Tongue (tissue), 2 donors: ENCODE measurements around the gene TMEM151B. TPM values are rescaled to one million over a fixed set of nuclear protein-coding genes. Genes with fewer than 3 reads are reported as not detected.
A peak's percentile ranks its signal among the peaks of the same experiment; 100 is the strongest.
"Not testable (repeated sequence)": the region's sequence is repeated elsewhere in the genome, so short reads cannot be mapped to it uniquely, and the experiment has no call there.

Experiments used
- DNase-seq: peaks from one replicate; pipeline ENCODE4 v3.0.0-alpha.2; 2015
- total RNA-seq: library from RNA; depleted of rRNA; stranded (reverse); fragments of >200 nt; gene quantifications from one replicate; pipeline ENCODE4 v1.2.3, GENCODE V29; 2014

Gene TMEM151B
- total RNA-seq, 1 donor from 2014 or later = under 0.01 TPM

DNA sequence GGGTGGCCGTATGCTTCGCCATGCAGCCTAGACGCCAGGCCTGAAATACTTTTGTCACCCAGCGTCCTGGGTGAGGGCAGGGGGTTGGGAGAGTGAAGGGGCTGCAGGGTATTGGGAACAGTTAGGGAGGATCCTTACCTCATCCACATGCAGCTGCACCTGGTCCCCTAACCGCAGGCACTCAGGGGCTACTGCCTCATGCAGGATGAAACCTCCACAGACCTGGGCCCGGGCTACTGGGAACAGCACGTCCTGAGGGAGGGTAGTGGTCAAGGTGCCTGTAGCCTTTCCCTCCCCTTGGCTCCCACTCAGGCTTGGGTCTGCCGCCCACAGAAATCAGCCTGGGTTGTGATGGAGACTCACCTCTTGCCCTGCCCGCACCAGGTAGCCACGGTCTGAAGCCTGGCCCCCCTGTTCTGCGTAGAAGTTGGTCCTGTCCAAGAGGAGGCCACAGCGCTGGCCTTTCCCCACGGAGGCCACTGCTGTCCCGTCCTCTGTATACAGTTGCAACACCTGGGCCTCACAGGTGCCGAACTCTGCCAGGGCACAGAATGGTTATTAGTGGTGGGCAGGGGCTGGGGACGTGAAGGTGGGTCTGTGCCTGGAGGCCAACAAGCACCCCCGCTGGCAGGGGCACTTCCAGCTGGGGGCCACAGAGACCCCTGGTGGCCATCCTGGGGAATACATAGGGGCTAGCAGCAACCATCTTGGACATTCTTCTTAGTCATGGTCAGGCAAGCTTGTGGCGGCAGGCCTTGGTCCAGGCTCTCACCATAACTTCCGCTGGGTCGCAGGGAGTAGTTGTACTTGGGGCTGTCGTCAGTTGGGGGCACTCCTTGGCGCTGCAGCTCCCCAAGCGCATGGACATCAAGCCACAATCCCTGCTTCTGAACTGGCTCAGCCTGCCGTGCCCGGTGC lies 34.3 kb downstream of the TMEM151B start:
- DNase-seq = peak; percentile 18

DNA sequence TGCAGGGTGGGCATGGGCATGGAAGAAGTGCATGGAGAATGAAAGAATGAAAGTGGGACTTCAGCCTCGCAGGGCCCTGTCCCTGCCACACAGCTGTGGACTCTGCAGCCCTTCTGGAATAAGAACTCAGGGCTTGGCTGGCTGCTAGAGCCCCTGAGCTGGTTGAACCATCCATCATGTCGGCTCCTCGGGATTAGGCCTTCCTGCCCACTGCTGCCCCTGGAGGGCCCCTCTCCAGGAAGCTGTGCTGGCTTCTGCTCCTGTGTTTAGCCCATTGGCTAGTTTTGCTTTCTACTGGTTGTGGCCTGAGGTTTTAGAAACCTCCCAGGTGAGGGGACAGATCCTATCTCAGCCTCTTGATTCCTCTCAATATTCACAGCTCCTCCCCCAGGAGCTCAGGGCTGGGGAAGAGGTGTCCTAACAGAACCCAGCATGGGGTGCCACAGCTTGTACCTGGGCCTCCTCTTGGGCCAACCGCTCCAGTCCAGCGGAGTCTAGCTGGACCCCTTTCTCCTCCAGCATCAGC lies 35.0 kb downstream of the TMEM151B start:
- DNase-seq = no peak

DNA sequence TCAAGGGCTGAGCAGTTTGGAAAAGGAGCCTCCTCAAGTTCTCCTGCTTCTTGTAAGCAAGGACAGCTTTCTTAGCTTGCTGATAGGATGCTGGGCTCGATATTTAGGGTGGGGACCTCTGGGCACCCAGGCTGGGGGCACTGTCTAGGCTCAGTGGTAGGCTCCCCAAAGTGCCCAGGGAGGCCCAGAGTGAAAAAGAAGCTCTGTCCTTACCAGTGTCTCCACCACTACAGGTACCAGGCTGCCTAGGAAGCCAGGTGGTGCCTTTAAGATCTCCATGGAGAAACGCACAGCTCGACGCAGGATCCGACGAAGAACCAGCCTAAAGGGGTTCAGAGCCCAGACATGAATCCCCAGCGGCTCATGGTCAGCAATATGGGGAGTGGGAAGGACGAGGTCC lies 36.5 kb downstream of the TMEM151B start:
- no peak for DNase-seq

DNA sequence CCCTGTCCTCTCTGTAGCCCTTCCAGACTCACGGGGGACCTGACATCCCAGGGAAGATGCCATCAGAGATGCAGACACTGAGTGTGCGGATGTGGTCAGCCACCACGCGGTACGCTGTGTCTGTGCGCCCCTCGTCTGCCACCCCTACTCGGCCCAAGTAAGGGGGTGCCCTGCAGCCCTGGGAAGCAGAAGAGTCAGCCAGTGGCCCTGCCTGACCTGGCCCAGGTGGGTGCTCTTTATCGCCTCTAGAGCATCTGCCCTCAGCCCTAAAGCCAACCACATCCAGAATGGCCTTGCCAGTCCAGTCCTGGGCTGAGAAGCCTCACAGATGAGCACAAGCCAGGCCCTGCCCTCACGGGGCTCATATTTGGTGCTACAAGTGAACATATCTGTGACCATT lies 37.0 kb downstream of the TMEM151B start:
- DNase-seq = no peak

GRCh38 chr6:44309092-44309491 lies 38.8 kb downstream of the TMEM151B start:
- no peak for DNase-seq

GRCh38 chr6:44309631-44310030 lies 39.4 kb downstream of the TMEM151B start:
- no peak for DNase-seq

- DNase-seq = no peak
Measured at GRCh38 chr6:44310241-44310640, 40.0 kb downstream of the TMEM151B start.

DNA sequence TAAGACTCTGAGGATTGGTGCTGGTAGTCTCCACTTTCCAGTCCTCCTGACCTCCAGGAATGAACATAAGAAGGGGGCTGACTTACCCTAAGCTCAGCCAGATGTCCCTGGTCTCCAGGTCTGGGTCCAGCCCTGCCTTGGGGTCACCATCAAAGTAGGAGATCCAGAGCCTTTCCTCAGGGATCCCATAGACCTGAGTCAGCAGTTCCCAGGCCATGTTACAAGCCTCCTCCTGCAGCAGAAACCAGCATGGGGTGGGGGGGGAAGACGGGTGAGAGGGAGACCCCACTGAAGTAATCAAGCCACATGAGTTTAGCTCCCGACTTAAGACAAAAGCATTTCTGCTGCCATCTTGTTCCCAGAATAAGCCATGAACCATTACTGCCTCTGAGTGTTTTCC lies 41.1 kb downstream of the TMEM151B start:
- no peak for DNase-seq

GRCh38 chr6:44311767-44312166 lies 41.5 kb downstream of the TMEM151B start:
- no peak for DNase-seq

GRCh38 chr6:44312901-44313788 lies 42.9 kb downstream of the TMEM151B start, which contains the start of gene AARS2:
Gene AARS2 (minus strand): TSS chr6:44313347. CDS start chr6:44313323, 24 bp downstream.
- DNase-seq = peak; percentile 94

DNA sequence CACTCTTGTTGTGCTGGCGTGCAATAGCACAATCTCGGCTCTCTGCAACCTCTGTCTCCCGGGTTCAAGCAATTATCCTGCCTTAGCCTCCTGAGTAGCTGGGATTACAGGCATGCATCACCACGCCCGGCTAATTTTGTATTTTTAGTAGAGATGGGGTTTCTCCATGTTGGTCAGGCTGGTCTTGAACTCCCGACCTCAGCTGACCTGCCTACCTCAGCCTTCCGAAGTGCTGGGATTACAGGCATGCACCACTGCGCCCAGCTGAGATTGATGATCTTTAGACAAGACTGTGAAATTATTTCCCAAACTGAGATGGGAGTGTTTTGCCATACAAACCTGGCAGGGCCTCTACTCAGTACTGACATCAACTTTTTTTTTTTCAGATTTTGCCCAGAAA lies 44.4 kb downstream of the TMEM151B start:
- not testable (repeated sequence) for DNase-seq

DNA sequence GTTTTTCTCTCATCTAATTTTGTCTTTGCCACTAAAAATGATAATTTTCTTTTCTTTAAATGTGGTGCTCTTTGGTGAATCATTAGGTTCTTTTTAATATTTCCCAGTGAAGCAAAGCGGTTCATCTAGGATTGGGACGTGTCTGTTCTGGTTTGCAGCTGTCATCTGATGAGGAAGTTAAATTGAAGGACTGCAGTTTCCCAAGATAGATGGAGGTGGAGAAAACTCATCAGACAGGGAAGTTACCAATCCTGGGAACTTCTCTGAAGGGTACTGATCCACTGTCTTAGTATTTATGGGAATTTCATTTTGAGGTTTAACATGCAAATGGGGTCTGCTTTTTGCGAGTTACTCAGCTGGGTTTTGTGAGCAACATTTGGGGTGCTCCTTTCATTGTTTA lies 45.3 kb downstream of the TMEM151B start:
- DNase-seq = no peak

GRCh38 chr6:44315951-44316350 lies 45.7 kb downstream of the TMEM151B start:
- no peak for DNase-seq

GRCh38 chr6:44316481-44316880 lies 46.2 kb downstream of the TMEM151B start:
- DNase-seq = no peak

GRCh38 chr6:44317136-44317631 lies 46.9 kb downstream of the TMEM151B start:
- not testable (repeated sequence) for DNase-seq

DNA sequence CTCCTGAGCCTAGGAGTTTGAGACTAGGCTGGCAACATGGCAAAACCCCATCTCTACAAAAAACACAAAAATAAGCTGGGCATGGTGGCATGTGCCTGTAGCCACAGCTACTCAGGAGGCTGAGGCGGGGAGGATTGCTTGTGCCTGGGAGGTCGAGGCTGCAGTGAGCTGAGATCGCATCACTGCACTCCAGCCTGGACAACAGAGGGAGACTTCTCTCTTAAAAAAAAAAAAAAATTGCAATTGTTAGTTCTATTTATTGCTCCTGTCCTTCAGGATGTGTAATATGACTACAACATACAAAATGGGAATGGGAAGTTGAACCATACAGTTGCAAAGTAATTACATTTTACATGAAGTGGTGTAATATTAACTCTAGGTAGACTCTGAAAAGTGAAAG lies 51.0 kb downstream of the TMEM151B start:
- DNase-seq = no peak

- no peak for DNase-seq
Measured at GRCh38 chr6:44327096-44327495, 56.8 kb downstream of the TMEM151B start.

DNA sequence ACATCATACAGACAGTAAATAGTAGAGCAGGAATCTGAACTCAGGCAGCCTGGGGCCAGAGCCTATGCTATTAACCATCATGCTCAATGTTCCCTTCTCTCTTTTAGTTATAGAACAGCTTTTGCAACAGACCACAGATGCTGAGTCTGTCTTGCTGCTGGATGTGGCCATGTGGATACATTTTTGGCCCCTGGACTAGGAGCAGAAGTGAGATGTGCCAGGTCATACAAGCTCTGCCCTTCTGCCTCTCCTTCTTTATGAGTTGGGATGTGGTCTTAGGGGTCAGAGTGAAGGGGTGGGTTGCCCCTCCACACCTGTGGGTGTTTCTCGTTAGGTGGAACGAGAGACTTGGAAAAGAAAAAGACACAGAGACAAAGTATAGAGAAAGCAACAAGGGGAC lies 57.5 kb downstream of the TMEM151B start:
- no peak for DNase-seq

DNA sequence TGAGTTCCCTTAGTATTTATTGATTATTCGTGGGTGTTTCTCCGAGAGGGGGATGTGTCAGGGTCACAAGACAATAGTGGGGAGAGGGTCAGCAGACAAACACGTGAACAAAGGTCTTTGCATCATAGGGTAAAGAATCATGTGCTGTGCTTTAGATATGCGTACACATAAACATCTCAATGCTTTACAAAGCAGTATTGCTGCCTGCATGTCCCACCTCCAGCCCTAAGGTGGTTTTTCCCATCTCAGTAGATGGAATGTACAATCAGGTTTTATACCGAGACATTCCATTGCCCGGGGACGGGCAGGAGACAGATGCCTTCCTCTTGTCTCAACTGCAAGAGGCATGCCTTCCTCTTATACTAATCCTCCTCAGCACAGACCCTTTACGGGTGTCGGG lies 58.0 kb downstream of the TMEM151B start:
- DNase-seq = not testable (repeated sequence)

DNA sequence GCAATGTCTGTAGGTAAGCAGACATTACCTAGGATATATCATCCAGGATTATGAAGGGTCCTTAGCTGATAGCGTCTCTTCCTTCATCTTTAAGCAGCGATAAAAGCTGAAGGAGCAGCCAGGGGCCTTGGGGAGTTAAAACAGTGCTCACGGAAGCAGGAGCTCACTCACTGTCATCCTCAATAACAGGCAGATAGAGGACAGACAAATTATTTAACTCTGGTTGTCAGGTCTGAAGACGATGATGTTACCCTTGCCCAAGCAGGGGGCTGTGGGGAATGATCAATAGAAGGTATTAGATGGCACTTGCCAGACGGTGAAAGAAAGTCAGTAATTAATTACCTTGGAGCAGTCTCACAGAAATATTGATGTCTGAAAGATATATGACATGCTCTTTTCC lies 59.6 kb downstream of the TMEM151B start:
- no peak for DNase-seq

DNA sequence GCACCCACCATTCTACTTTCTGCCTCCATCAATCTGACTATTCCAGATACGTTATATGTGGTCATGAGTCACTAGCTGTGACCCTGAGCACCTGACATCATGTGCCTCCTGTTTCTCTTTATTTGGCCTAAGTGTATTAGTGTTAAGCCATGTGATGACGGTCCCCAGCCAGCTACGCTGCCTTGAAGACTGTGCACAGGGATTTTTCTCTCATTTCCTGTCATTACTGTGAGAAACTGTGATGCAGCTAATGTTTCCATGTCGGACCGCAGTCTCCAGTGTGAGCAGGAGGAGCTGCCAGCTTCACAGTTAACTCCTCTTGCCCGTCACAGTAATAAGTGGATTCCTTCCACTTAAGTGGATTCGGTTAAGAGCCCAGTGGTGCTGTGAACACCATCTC lies 62.3 kb downstream of the TMEM151B start:
- DNase-seq = peak; percentile 46

- DNase-seq = peak; percentile 43
Measured at GRCh38 chr6:44333273-44333919, 63.1 kb downstream of the TMEM151B start.
